ENCODE results near the gene WDR1. TPM values are rescaled to one million over a fixed set of nuclear protein-coding genes. Genes with fewer than 3 reads are reported as not detected.

Gene WDR1
- total RNA-seq, 1 experiment from 2014 or later: 223 TPM

GRCh38 chr4:10045481-10045880, 71.1 kb downstream of the WDR1 start:
- Histone ChIP-seq H3K79me2 (ENCODE audit: insufficient read depth, low read length) (no peaks in the 10 kb centered on the region), H4K20me1 (ENCODE audit: insufficient read depth) (no peaks in the 10 kb centered on the region), H3K4me3 (replicated peaks in 1 of 2; ENCODE audit: low read depth in 1 of 2, low read length in 2 of 2) (peak overlapping the region; percentile 4 to 43; a peak in 3 of 4 replicates), H3K27ac (ENCODE audit: low read depth, low read length) (peak overlapping the region; percentile 62; the same call in 1 of the 2 replicates), H3K4me2 (ENCODE audit: low read length) (peak overlapping the region; percentile 65), H3K36me3 (ENCODE audit: control insufficient read depth in 1 of 2, insufficient read depth in 2 of 2, low read length in 2 of 2) (no peaks in the 10 kb centered on the region), H3K27me3 (ENCODE audit: insufficient read depth, low read length) (no peaks in the 10 kb centered on the region), H3K4me1 (ENCODE audit: control insufficient read depth in 1 of 2, insufficient read depth in 2 of 2, low read length in 2 of 2) (peaks cover 25 to 42% of the 10 kb centered on the region in 2 experiments), H2AFZ (ENCODE audit: low read depth, low read length, poor library complexity, severe bottlenecking) (peak overlapping the region; percentile 13), H3K9ac (ENCODE audit: low read length) (peak overlapping the region; percentile 44), H3K9me3 (ENCODE audit: control insufficient read depth in 1 of 2, insufficient read depth in 1 of 2, low read depth in 1 of 2, low read length in 2 of 2) (peaks cover 6 to 12% of the 10 kb centered on the region in 2 experiments; a peak in 3 of 4 replicates), H3K9me2 (ENCODE audit: insufficient read depth) (no peaks in the 10 kb centered on the region)
- no TSS peak for BruUV-seq (replicated peaks)
- CTCF ChIA-PET: no interaction called here
- DNase-seq (ENCODE audit: low read depth, low spot score) (peak; percentile 80), ATAC-seq (peak; percentile 85)
- TF ChIP-seq MAX (IDR thresholded peaks at IDR 0.05) (peak; percentile 33; the same call in 1 of the 2 replicates), POLR2AphosphoS5 (IDR thresholded peaks at IDR 0.05; ENCODE audit: low read depth, low read length) (peak; percentile 35; the same call in 1 of the 2 replicates), EGR1 (IDR thresholded peaks at IDR 0.05; ENCODE audit: low read depth) (no peak), SRF (IDR thresholded peaks at IDR 0.05; ENCODE audit: low read depth) (no peak), ZFX (IDR thresholded peaks at IDR 0.05) (no peak), CBX3 (IDR thresholded peaks at IDR 0.05; ENCODE audit: low read depth) (peak; percentile 61), POLR2A (IDR thresholded peaks at IDR 0.05; ENCODE audit: borderline replicate concordance, extremely low read depth, insufficient read depth, insufficient read length) (no peak), CEBPB (IDR thresholded peaks at IDR 0.05; ENCODE audit: low read depth) (peak; percentile 84), EZH2phosphoT487 (IDR thresholded peaks at IDR 0.05; ENCODE audit: borderline replicate concordance) (no peak), ELF1 (IDR thresholded peaks at IDR 0.05; ENCODE audit: borderline replicate concordance, low read depth) (no peak), RAD21 (IDR thresholded peaks at IDR 0.05; ENCODE audit: low read depth) (no peak), YY1 (IDR thresholded peaks at IDR 0.05; ENCODE audit: extremely low read depth, insufficient replicate concordance, low read depth, low read length) (no peak), FOSL1 (IDR thresholded peaks at IDR 0.05; ENCODE audit: low read depth) (peak; percentile 70), EZH2 (IDR thresholded peaks at IDR 0.05) (no peak), JUND (IDR thresholded peaks at IDR 0.05) (peak; percentile 73), CTCF (IDR thresholded peaks at IDR 0.05 in 2 of 3, conservative IDR thresholded peaks at IDR 0.05 in 1 of 3; ENCODE audit: borderline replicate concordance in 1 of 3, insufficient read depth in 1 of 3, low read depth in 2 of 3, low read length in 2 of 3) (no peak), SP1 (IDR thresholded peaks at IDR 0.05; ENCODE audit: low read depth) (peak; percentile 76), ZNF274 (IDR thresholded peaks at IDR 0.05; ENCODE audit: low read depth, low read length) (no peak), TCF7L2 (IDR thresholded peaks at IDR 0.05; ENCODE audit: borderline replicate concordance, extremely low read depth, insufficient read depth, insufficient read length) (no peak), SIN3A (IDR thresholded peaks at IDR 0.05; ENCODE audit: low read depth) (peak; percentile 74), ZBTB33 (IDR thresholded peaks at IDR 0.05; ENCODE audit: extremely low read depth, insufficient replicate concordance, low read length) (no peak)
- intact Hi-C loops (cut with micrococcal nuclease): no loop called here
- POLR2A ChIA-PET: interaction anchor here (0.7 to 1.3 kb wide), 2 partner anchors 71 to 112 kb away, joined by 3 read pairs; partner anchors contain the start of gene WDR1
- RAD21 ChIA-PET (ENCODE audit: low non-redundant PET in 1 of 2, low total read pairs in 2 of 2, uncharacterized antibody in 2 of 2, unreplicated experiment in 2 of 2): no interaction called here
